T-cell (primary cell): ENCODE results near the gene RASA4B. TPM values are rescaled to one million over a fixed set of nuclear protein-coding genes. Genes with fewer than 3 reads are reported as not detected.
A peak's percentile ranks its signal among the peaks of the same experiment; 100 is the strongest.
"Not testable (repeated sequence)": the region's sequence is repeated elsewhere in the genome, so short reads cannot be mapped to it uniquely, and the experiment has no call there.

ENCODE experiments used
- ATAC-seq, 4 experiments: fragments of 200-7000 bp in 3 of 4; fragments of 150-1000 bp in 1 of 4; cut with Tn5 transposase; replicated peaks in 1 of 4; 1 replicate in 3 of 4; 2 replicates in 1 of 4; pipeline ENCODE4 v1.10.0; 2021; ENCODE audit warnings: moderate library complexity in 3 of 4, mild to moderate bottlenecking in 2 of 4, moderate number of reproducible peaks in 1 of 4
- CTCF ChIA-PET, 2 donors: fragments of 300-600 bp; sonication (Branson Sonifier 250); formaldehyde crosslinking; loops; one replicate each; lab custom pipeline; 2022; ENCODE audit warnings: antibody characterized with exemption in 2 of 2; lab: Charles Lee
- POLR2A ChIA-PET, 2 donors: fragments of 300-600 bp; sonication (Branson Sonifier 250); formaldehyde crosslinking; loops; one replicate each; lab custom pipeline; 2022; ENCODE audit warnings: antibody characterized with exemption in 2 of 2; lab: Charles Lee
- DNase-seq, 35 experiments: peaks; one replicate each; pipeline versions ENCODE4 v3.0.0 to v3.0.0-alpha.2; 2013 to 2023
- H3K27ac ChIP-seq: one replicate; pipeline ENCODE4 v1.5.1; 2013; ENCODE audit warnings: low read length
- H3K27me3 ChIP-seq, 2 experiments: replicated peaks in 1 of 2; 1 replicate in 1 of 2; 2 replicates in 1 of 2; pipeline versions ENCODE4 v1.6.1 to v1.7.0; 2013; ENCODE audit warnings: low read length in 1 of 2, mixed read lengths in 1 of 2; ENCODE audit not compliant: control insufficient read depth in 2 of 2, insufficient read depth in 2 of 2; ENCODE audit errors: extremely low read depth in 1 of 2
- H3K36me3 ChIP-seq, 2 donors: 1 replicate in 1 of 2; 2 replicates in 1 of 2; pipeline versions ENCODE4 v1.6.1 to v1.7.0; 2013; ENCODE audit warnings: low read length in 1 of 2; ENCODE audit not compliant: control insufficient read depth in 2 of 2, insufficient read depth in 1 of 2; ENCODE audit errors: extremely low read depth in 1 of 2
- H3K4me1 ChIP-seq, 2 experiments: 1 replicate in 1 of 2; 2 replicates in 1 of 2; pipeline versions ENCODE4 v1.6.1 to v1.7.0; 2013; ENCODE audit warnings: low read length in 2 of 2, mixed read lengths in 1 of 2; ENCODE audit not compliant: insufficient read depth in 2 of 2, control insufficient read depth in 1 of 2; ENCODE audit errors: extremely low read depth in 1 of 2
- H3K4me3 ChIP-seq, 2 donors: 1 replicate in 1 of 2; 2 replicates in 1 of 2; pipeline versions ENCODE4 v1.5.1 to v1.7.0; 2013; ENCODE audit warnings: mild to moderate bottlenecking in 2 of 2, low read length in 1 of 2, moderate library complexity in 1 of 2; ENCODE audit not compliant: control insufficient read depth in 1 of 2; ENCODE audit errors: extremely low read depth in 1 of 2
- H3K9me3 ChIP-seq: 2 replicates; pipeline ENCODE4 v1.7.0; 2013
- H3K27ac Mint-ChIP-seq, 2 donors: one replicate each; pipeline ENCODE4 v1.8.0; 2020 to 2021; ENCODE audit warnings: mild to moderate bottlenecking in 2 of 2, mixed read lengths in 2 of 2
- H3K27me3 Mint-ChIP-seq, 2 donors: one replicate each; pipeline ENCODE4 v1.8.0; 2021 to 2022; ENCODE audit warnings: mixed read lengths in 2 of 2
- H3K36me3 Mint-ChIP-seq: one replicate; pipeline ENCODE4 v1.8.0; 2021; ENCODE audit warnings: mixed read lengths
- H3K4me1 Mint-ChIP-seq, 3 donors: one replicate each; pipeline ENCODE4 v1.8.0; 2020 to 2022; ENCODE audit warnings: mixed read lengths in 3 of 3, mild to moderate bottlenecking in 1 of 3
- H3K4me3 Mint-ChIP-seq, 3 donors: one replicate each; pipeline ENCODE4 v1.8.0; 2020 to 2022; ENCODE audit warnings: mild to moderate bottlenecking in 3 of 3, mixed read lengths in 3 of 3, moderate library complexity in 3 of 3
- H3K9me3 Mint-ChIP-seq, 3 donors: one replicate each; pipeline ENCODE4 v1.8.0; 2020 to 2022; ENCODE audit warnings: mixed read lengths in 3 of 3
- WGBS: methylation state at CpG from one replicate; pipeline ENCODE4 v1.1.5; 2013; ENCODE audit warnings: missing lambda C conversion rate; ENCODE audit not compliant: insufficient coverage; 5-methylcytosine and 5-hydroxymethylcytosine counted together
- total RNA-seq, 35 experiments: library from RNA in 6 of 35; stranded (reverse) in 6 of 35; fragments of 120-200 nt in 1 of 35; gene quantifications; one replicate each; pipeline versions ENCODE4 v1.2.1 to v1.2.4 and lab custom pipeline; 2013 to 2026

The RASA4B gene
- total RNA-seq, 5 donors from 2014 or later (not counting 1 experiment from before 2014, with no cell fraction given) = 18.3 to 57.0 (median 43.0) TPM

- H3K4me1 ChIP-seq, H3K9me3 ChIP-seq, H3K4me3 Mint-ChIP-seq, H3K9me3 Mint-ChIP-seq, H3K27me3 Mint-ChIP-seq, POLR2A ChIA-PET, H3K36me3 ChIP-seq, H3K27ac Mint-ChIP-seq, CTCF ChIA-PET, H3K4me1 Mint-ChIP-seq, H3K27me3 ChIP-seq, H3K36me3 Mint-ChIP-seq: not testable (repeated sequence)
- Histone ChIP-seq H3K27ac (peak overlapping the region; percentile 38), H3K4me3 (peak overlapping the region in 1 of 2 donors; percentile 46)
- ATAC-seq = peak in 2 of 4 experiments; percentile 0 to 16
- WGBS = no CpG with 5 or more reads among the region's 15 CpGs
- peak in 11 of 35 experiments; percentile 13 to 67 (median 33) for DNase-seq
Measured at GRCh38 chr7:102494026-102494425, 23.6 kb downstream of the RASA4B start.

- H3K9me3 ChIP-seq, POLR2A ChIA-PET, H3K9me3 Mint-ChIP-seq, H3K4me3 Mint-ChIP-seq, H3K36me3 ChIP-seq, H3K27ac Mint-ChIP-seq, H3K4me1 Mint-ChIP-seq, CTCF ChIA-PET, H3K27ac ChIP-seq, H3K4me1 ChIP-seq, H3K4me3 ChIP-seq, H3K27me3 ChIP-seq, H3K36me3 Mint-ChIP-seq, H3K27me3 Mint-ChIP-seq: not testable (repeated sequence)
- peak; percentile 26 to 47 (median 35) for ATAC-seq
- no CpG with 5 or more reads among the region's 33 CpGs for WGBS
- DNase-seq = peak in 6 of 35 experiments; percentile 8 to 65 (median 22)
Measured at GRCh38 chr7:102493220-102493935, 24.2 kb downstream of the RASA4B start.

- no CpG with 5 or more reads among the region's 12 CpGs for WGBS
- H3K4me1 ChIP-seq, H3K27ac Mint-ChIP-seq, H3K36me3 ChIP-seq, POLR2A ChIA-PET, CTCF ChIA-PET, H3K27me3 Mint-ChIP-seq, H3K27ac ChIP-seq, H3K9me3 Mint-ChIP-seq, H3K36me3 Mint-ChIP-seq, H3K4me3 Mint-ChIP-seq, H3K4me3 ChIP-seq, H3K27me3 ChIP-seq, H3K9me3 ChIP-seq, H3K4me1 Mint-ChIP-seq: not testable (repeated sequence)
- DNase-seq (peak in 22 of 35 experiments; percentile 2 to 71 (median 44)), ATAC-seq (peak; percentile 29 to 59 (median 32))
Measured at GRCh38 chr7:102490529-102491075, 27.0 kb downstream of the RASA4B start.

- H3K4me3 Mint-ChIP-seq, H3K27ac ChIP-seq, H3K36me3 Mint-ChIP-seq, H3K9me3 Mint-ChIP-seq, H3K4me3 ChIP-seq, H3K36me3 ChIP-seq, H3K27ac Mint-ChIP-seq, ATAC-seq, H3K9me3 ChIP-seq, H3K27me3 Mint-ChIP-seq, POLR2A ChIA-PET, H3K4me1 ChIP-seq, CTCF ChIA-PET, DNase-seq, H3K4me1 Mint-ChIP-seq, H3K27me3 ChIP-seq: not testable (repeated sequence)
- WGBS = no CpG with 5 or more reads among the region's 5 CpGs
Measured at GRCh38 chr7:102484317-102484716, 33.3 kb downstream of the RASA4B start.

- H3K9me3 Mint-ChIP-seq, H3K9me3 ChIP-seq, H3K27me3 Mint-ChIP-seq, H3K27me3 ChIP-seq, H3K27ac Mint-ChIP-seq, H3K27ac ChIP-seq, POLR2A ChIA-PET, H3K36me3 Mint-ChIP-seq, H3K4me1 Mint-ChIP-seq, H3K4me3 ChIP-seq, ATAC-seq, CTCF ChIA-PET, H3K36me3 ChIP-seq, H3K4me1 ChIP-seq, H3K4me3 Mint-ChIP-seq: not testable (repeated sequence)
- DNase-seq = peak in 1 of 35 experiments; percentile 0
- WGBS = no CpG with 5 or more reads among the region's 10 CpGs
Measured at GRCh38 chr7:102481962-102482361, 35.6 kb downstream of the RASA4B start.

GRCh38 chr7:102479982-102480637 is 37.5 kb downstream of the RASA4B start:
- H3K4me1 Mint-ChIP-seq, H3K27me3 ChIP-seq, H3K4me3 ChIP-seq, H3K27me3 Mint-ChIP-seq, CTCF ChIA-PET, H3K36me3 ChIP-seq, POLR2A ChIA-PET, H3K36me3 Mint-ChIP-seq, H3K9me3 Mint-ChIP-seq, H3K9me3 ChIP-seq, H3K27ac ChIP-seq, ATAC-seq, H3K4me1 ChIP-seq: not testable (repeated sequence)
- WGBS = no CpG with 5 or more reads among the region's 11 CpGs
- H3K4me3 Mint-ChIP-seq = peak overlapping the region in 1 of 3 donors; percentile 20
- H3K27ac Mint-ChIP-seq = peak overlapping the region; percentile 39 to 65
- peak in 5 of 35 experiments; percentile 13 to 32 (median 15) for DNase-seq
